Neural progenitor cell (in vitro differentiated cells): Measurements from ENCODE around the gene SHROOM3. TPM values are rescaled to one million over a fixed set of nuclear protein-coding genes. Genes with fewer than 3 reads are reported as not detected.
A peak's percentile ranks its signal among the peaks of the same experiment; 100 is the strongest.

ENCODE experiments used
- DNase-seq: peaks from one replicate; pipeline ENCODE4 v3.0.0-alpha.2; 2016; ENCODE audit warnings: low spot score
- H2AFZ ChIP-seq: fragments of 200-600 bp; sonication (generic); replicated peaks from 2 replicates; pipeline ENCODE4 v1.6.1; 2016; ENCODE audit warnings: antibody characterized with exemption
- H3F3A ChIP-seq: fragments of 200-600 bp; sonication (generic); 2 replicates; pipeline ENCODE4 v1.6.1; 2016; ENCODE audit warnings: antibody characterized with exemption, low read depth
- H3K27ac ChIP-seq: fragments of 200-600 bp; sonication (generic); 2 replicates; pipeline ENCODE4 v1.5.1; 2016; ENCODE audit warnings: mild to moderate bottlenecking
- H3K27me3 ChIP-seq: fragments of 200-600 bp; sonication (generic); 2 replicates; pipeline ENCODE4 v1.6.1; 2016; ENCODE audit warnings: mild to moderate bottlenecking, moderate library complexity
- H3K36me3 ChIP-seq: fragments of 200-600 bp; sonication (generic); 2 replicates; pipeline ENCODE4 v1.5.1; 2016
- H3K4me1 ChIP-seq: fragments of 200-600 bp; sonication (generic); 2 replicates; pipeline ENCODE4 v1.6.1; 2016; ENCODE audit warnings: mixed run types
- H3K4me2 ChIP-seq: fragments of 200-600 bp; sonication (generic); 2 replicates; pipeline ENCODE4 v1.6.1; 2016
- H3K4me3 ChIP-seq: fragments of 200-600 bp; sonication (generic); 2 replicates; pipeline ENCODE4 v1.5.1; 2016
- H3K79me2 ChIP-seq: fragments of 200-600 bp; sonication (generic); 2 replicates; pipeline ENCODE4 v1.6.1; 2016; ENCODE audit warnings: low read depth
- H3K9ac ChIP-seq: fragments of 200-600 bp; sonication (generic); 2 replicates; pipeline ENCODE4 v1.6.1; 2016
- H3K9me3 ChIP-seq: fragments of 200-600 bp; sonication (generic); 2 replicates; pipeline ENCODE4 v1.5.1; 2016; ENCODE audit warnings: low read depth
- H4K20me1 ChIP-seq: fragments of 200-600 bp; sonication (generic); 2 replicates; pipeline ENCODE4 v1.6.1; 2016; ENCODE audit warnings: low read depth
- H3K27ac Mint-ChIP-seq: 3 replicates; pipeline ENCODE4 v1.8.0; 2021; ENCODE audit warnings: mixed read lengths
- H3K27me3 Mint-ChIP-seq: 2 replicates; pipeline ENCODE4 v1.8.0; 2022; ENCODE audit warnings: low read depth, mild to moderate bottlenecking, inconsistent platforms, moderate library complexity, mixed read lengths; ENCODE audit not compliant: insufficient read depth
- H3K36me3 Mint-ChIP-seq: 3 replicates; pipeline ENCODE4 v1.8.0; 2021; ENCODE audit warnings: mixed read lengths
- H3K4me1 Mint-ChIP-seq: 3 replicates; pipeline ENCODE4 v1.8.0; 2021; ENCODE audit warnings: mixed read lengths
- H3K4me3 Mint-ChIP-seq: 3 replicates; pipeline ENCODE4 v1.8.0; 2021; ENCODE audit warnings: mild to moderate bottlenecking, moderate library complexity, mixed read lengths
- H3K9me3 Mint-ChIP-seq: 3 replicates; pipeline ENCODE4 v1.8.0; 2020; ENCODE audit warnings: mixed read lengths
- CTCF ChIP-seq: fragments of 200-600 bp; sonication (generic); IDR thresholded peaks from 2 replicates; pipeline ENCODE4 v1.5.1; 2017; ENCODE audit warnings: antibody characterized with exemption, mild to moderate bottlenecking
- EZH2 ChIP-seq: fragments of 200-600 bp; sonication (generic); IDR thresholded peaks from 2 replicates; pipeline ENCODE4 v1.6.1; 2017; ENCODE audit warnings: antibody characterized with exemption, mild to moderate bottlenecking, moderate library complexity
- EZH2phosphoT487 ChIP-seq: fragments of 200-600 bp; sonication (generic); IDR thresholded peaks from 2 replicates; pipeline ENCODE4 v1.6.1; 2017; ENCODE audit warnings: antibody characterized with exemption
- total RNA-seq: library from RNA; depleted of rRNA; stranded (reverse); fragments of >200 nt; gene quantifications from 2 replicates; pipeline ENCODE4 v1.2.3, GENCODE V29; 2015; ENCODE audit warnings: low replicate concordance

Gene SHROOM3
- total RNA-seq, 1 donor from 2014 or later = 36.6 TPM

- peaks cover 55% of the 10 kb centered on the region for H3K36me3 Mint-ChIP-seq
- peaks cover 6% of the 10 kb centered on the region for H3K27me3 Mint-ChIP-seq
- no peaks in the 10 kb centered on the region for H3K4me1 ChIP-seq
- TF ChIP-seq EZH2 = no peak
- H3K9ac ChIP-seq = no peak overlapping the region
- no peak overlapping the region for H3K27ac ChIP-seq
- H2AFZ ChIP-seq = no peak overlapping the region
- no peak overlapping the region for H3K27ac Mint-ChIP-seq
- no peaks in the 10 kb centered on the region for H3K27me3 ChIP-seq
- no peaks in the 10 kb centered on the region for H3K9me3 ChIP-seq
- peaks cover 7% of the 10 kb centered on the region for H3F3A ChIP-seq
- H3K79me2 ChIP-seq = no peaks in the 10 kb centered on the region
- no peaks in the 10 kb centered on the region for H4K20me1 ChIP-seq
- H3K4me1 Mint-ChIP-seq = peaks cover 12% of the 10 kb centered on the region
- no peaks in the 10 kb centered on the region for H3K36me3 ChIP-seq
- DNase-seq = no peak
- H3K4me2 ChIP-seq = no peak overlapping the region
- no peaks in the 10 kb centered on the region for H3K9me3 Mint-ChIP-seq
- H3K4me3 Mint-ChIP-seq = no peak overlapping the region
- H3K4me3 ChIP-seq = no peak overlapping the region
These were observed 322.4 kb downstream of the SHROOM3 start for GRCh38 chr4:76757418-76757939.

GRCh38 chr4:76758290-76758882 is 323.4 kb downstream of the SHROOM3 start:
- peaks cover 9% of the 10 kb centered on the region for H3K4me1 Mint-ChIP-seq
- H3K79me2 ChIP-seq = no peaks in the 10 kb centered on the region
- H3K9me3 ChIP-seq = no peaks in the 10 kb centered on the region
- no peaks in the 10 kb centered on the region for H3K27me3 ChIP-seq
- H3K4me1 ChIP-seq = no peaks in the 10 kb centered on the region
- peaks cover 7% of the 10 kb centered on the region for H3F3A ChIP-seq
- peaks cover 6% of the 10 kb centered on the region for H3K27me3 Mint-ChIP-seq
- no peaks in the 10 kb centered on the region for H3K36me3 ChIP-seq
- no peak overlapping the region for H3K4me3 Mint-ChIP-seq
- H2AFZ ChIP-seq = no peak overlapping the region
- no peak overlapping the region for H3K27ac ChIP-seq
- peak; percentile 51 for DNase-seq
- H3K9ac ChIP-seq = no peak overlapping the region
- no peaks in the 10 kb centered on the region for H4K20me1 ChIP-seq
- TF ChIP-seq EZH2 = no peak
- peak; percentile 88 for TF ChIP-seq CTCF
- no peak for TF ChIP-seq EZH2phosphoT487
- peaks cover 58% of the 10 kb centered on the region for H3K36me3 Mint-ChIP-seq
- peak overlapping the region; percentile 5 for H3K27ac Mint-ChIP-seq
- peaks cover 3% of the 10 kb centered on the region for H3K9me3 Mint-ChIP-seq
- no peak overlapping the region for H3K4me3 ChIP-seq
- no peak overlapping the region for H3K4me2 ChIP-seq

- Mint-ChIP-seq H3K4me3 (no peak overlapping the region), H3K27ac (no peak overlapping the region), H3K36me3 (peaks cover 60% of the 10 kb centered on the region), H3K4me1 (peaks cover 10% of the 10 kb centered on the region), H3K9me3 (peaks cover 3% of the 10 kb centered on the region), H3K27me3 (peaks cover 6% of the 10 kb centered on the region)
- no peaks in the 10 kb centered on the region for H4K20me1 ChIP-seq
- H3K79me2 ChIP-seq = no peaks in the 10 kb centered on the region
- H2AFZ ChIP-seq = no peak overlapping the region
- H3K4me3 ChIP-seq = no peak overlapping the region
- TF ChIP-seq CTCF (no peak), EZH2phosphoT487 (no peak), EZH2 (no peak)
- H3K9ac ChIP-seq = no peak overlapping the region
- H3F3A ChIP-seq = peaks cover 7% of the 10 kb centered on the region
- no peaks in the 10 kb centered on the region for H3K9me3 ChIP-seq
- H3K36me3 ChIP-seq = no peaks in the 10 kb centered on the region
- peaks cover 4% of the 10 kb centered on the region for H3K4me1 ChIP-seq
- H3K4me2 ChIP-seq = no peak overlapping the region
- no peak for DNase-seq
- H3K27ac ChIP-seq = no peak overlapping the region
- H3K27me3 ChIP-seq = no peaks in the 10 kb centered on the region
These were observed 324.0 kb downstream of the SHROOM3 start for GRCh38 chr4:76758996-76759395.

DNA sequence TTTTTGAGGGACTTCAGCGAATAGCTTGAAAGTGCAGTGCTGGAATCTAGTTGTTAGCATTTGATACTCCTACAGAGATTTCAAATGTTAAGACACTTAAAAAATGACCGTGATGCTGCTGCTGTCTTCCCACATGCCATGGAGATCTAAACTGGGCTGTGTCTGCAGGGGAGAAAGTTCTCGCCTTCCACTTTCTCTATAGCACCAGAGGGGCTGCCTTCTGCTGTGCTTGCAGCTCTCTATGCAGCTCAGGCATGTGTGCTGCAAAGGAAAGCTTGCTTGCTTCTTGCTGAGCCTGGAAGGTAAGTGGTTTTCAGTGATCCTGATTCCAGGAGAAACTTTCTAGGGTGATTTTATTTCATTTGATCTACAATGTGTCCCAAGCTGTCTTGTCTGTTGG is 325.2 kb downstream of the SHROOM3 start:
- no peaks in the 10 kb centered on the region for H3K36me3 ChIP-seq
- H3K27me3 ChIP-seq = no peaks in the 10 kb centered on the region
- H3K36me3 Mint-ChIP-seq = peaks cover 64% of the 10 kb centered on the region
- TF ChIP-seq EZH2 = no peak
- no peak for TF ChIP-seq CTCF
- TF ChIP-seq EZH2phosphoT487 = no peak
- H3K27me3 Mint-ChIP-seq = peaks cover 3% of the 10 kb centered on the region
- no peak overlapping the region for H3K27ac ChIP-seq
- peaks cover 3% of the 10 kb centered on the region for H3K9me3 Mint-ChIP-seq
- no peak overlapping the region for H3K9ac ChIP-seq
- peaks cover 6% of the 10 kb centered on the region for H3K4me1 ChIP-seq
- no peak overlapping the region for H3K4me3 ChIP-seq
- H3K4me2 ChIP-seq = no peak overlapping the region
- no peaks in the 10 kb centered on the region for H3K79me2 ChIP-seq
- no peaks in the 10 kb centered on the region for H3K9me3 ChIP-seq
- no peak overlapping the region for H2AFZ ChIP-seq
- no peak overlapping the region for H3K27ac Mint-ChIP-seq
- H3K4me1 Mint-ChIP-seq = peaks cover 17% of the 10 kb centered on the region
- H4K20me1 ChIP-seq = no peaks in the 10 kb centered on the region
- peaks cover 7% of the 10 kb centered on the region for H3F3A ChIP-seq
- H3K4me3 Mint-ChIP-seq = no peak overlapping the region
- DNase-seq = no peak
